GM19395 (cell line): Measurements from ENCODE around the gene CEL.
"Not testable (repeated sequence)": the region's sequence is repeated elsewhere in the genome, so short reads cannot be mapped to it uniquely, and the experiment has no call there.

Experiments used
- ATAC-seq: cut with Tn5 transposase; IDR thresholded peaks from one replicate; pipeline ENCODE4 v1.9.1; 2021; ENCODE audit warnings: mild to moderate bottlenecking, moderate library complexity; ENCODE audit not compliant: unreplicated experiment

CEL gene

DNA sequence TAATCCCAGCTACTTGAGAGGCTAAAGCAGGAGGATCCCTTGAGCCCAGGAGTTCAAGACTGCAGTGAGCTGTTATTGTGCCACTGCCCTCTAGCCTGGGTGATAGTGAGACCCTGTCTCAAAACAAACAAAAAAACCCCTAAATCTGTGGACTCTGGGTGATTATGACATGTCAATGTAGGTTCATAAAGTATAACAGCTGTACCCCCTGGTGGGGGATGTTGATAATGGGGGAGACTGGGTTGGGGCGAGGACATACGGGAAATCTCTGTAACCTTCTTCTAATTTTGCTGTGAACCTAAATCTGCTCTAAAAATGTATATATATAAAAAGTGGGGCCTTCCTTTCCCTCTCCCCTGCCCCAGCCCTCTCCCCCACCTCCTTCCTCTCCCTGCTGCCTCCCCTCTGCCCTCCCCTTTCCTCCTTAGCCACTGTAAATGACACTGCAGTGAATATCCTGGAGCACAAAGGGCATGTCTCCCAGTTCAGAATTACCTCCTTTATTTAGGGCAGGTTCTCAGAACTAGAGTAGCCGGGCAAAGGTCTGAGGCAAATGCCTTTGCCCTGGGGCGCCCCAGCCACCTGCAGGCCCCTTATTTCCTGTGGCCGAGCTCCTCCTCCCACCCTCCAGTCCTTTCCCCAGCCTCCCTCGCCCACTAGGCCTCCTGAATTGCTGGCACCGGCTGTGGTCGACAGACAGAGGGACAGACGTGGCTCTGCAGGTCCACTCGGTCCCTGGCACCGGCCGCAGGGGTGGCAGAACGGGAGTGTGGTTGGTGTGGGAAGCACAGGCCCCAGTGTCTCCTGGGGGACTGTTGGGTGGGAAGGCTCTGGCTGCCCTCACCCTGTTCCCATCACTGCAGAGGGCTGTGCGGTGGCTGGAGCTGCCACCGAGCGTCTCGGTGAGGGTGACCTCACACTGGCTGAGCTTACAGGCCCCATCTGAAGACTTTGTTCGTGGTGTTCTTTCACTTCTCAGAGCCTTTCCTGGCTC is 19.3 kb downstream of the CEL start:
- not testable (repeated sequence) for ATAC-seq

DNA sequence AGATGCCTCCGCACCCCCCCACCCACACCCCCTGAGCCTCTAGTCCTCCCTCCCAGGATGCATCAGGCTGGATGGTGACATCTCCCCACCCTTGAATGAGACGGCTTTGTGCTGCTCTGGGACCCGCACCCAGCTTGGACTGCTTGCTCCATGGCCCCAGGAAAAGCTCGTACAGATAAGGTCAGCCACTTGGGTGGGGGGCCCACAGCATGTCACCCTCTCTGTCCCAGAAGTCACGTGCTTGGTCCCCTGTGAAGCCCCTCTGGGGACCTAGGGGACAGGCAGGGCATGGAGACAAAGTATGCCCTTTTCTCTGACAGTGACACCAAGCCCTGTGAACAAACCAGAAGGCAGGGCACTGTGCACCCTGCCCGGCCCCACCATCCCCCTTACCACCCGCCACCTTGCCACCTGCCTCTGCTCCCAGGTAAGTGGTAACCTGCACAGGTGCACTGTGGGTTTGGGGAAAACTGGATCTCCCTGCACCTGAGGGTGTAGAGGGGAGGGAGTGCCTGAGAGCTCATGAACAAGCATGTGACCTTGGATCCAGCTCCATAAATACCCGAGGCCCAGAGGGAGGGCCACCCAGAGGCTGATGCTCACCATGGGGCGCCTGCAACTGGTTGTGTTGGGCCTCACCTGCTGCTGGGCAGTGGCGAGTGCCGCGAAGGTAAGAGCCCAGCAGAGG is 20.3 kb downstream of the CEL start:
- ATAC-seq: not testable (repeated sequence)

DNA sequence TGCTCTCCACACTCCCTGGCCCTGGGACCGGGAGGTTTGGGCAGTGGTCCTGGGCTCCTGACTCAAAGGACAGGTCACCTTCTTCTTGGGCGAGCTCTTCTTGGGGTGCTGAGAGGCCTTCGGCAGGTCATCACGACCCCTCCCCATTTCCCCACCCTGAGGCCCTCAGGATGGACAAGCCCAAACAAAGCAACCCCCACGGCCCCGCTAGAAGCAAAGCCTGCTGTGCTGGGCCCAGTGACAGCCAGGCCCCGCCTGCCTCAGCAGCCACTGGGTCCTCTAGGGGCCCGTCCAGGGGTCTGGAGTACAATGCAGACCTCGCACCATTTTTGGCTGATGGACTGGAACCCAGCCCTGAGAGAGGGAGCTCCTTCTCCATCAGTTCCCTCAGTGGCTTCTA is 21.9 kb downstream of the CEL start:
- ATAC-seq: not testable (repeated sequence)

DNA sequence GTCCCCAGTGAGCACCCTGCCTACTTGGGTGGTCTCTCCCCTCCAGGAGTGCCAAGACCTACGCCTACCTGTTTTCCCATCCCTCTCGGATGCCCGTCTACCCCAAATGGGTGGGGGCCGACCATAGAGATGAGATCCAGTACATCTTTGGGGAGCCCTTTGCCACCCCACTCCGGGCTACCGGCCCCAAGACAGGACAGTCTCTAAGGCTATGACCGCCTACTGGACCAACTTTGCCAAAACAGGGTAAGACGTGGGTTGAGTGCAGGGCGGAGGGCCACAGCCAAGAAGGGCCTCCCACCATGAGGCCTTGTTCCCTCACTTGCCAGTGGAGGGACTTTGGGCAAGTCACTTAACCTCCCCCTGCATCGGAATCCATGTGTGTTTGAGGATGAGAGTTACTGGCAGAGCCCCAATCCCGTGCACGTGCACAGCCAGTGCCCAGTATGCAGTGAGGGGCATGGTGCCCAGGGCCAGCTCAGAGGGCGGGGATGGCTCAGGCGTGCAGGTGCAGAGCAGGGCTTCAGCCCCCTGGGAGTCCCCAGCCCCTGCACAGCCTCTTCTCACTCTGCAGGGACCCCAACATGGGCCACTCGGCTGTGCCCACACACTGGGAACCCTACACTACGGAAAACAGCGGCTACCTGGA is 24.6 kb downstream of the CEL start:
- not testable (repeated sequence) for ATAC-seq

DNA sequence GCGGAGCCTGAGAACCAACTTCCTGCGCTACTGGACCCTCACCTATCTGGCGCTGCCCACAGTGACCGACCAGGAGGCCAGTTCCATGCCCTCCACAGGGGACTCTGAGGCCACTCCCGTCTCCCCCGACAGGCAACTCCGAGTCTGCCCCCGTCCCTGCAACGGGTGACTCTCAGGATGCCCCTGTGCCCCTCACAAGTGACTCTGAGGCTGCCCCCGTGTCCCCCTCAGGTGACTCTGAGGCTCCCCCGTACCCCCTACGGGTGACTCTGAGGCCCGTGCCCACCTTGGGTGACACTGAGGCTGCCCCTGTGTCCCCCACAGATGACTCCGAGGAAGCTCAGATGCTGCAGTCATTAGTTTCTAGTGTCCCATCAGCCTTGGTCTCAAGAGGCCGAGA is 25.1 kb downstream of the CEL start:
- no peak for ATAC-seq

DNA sequence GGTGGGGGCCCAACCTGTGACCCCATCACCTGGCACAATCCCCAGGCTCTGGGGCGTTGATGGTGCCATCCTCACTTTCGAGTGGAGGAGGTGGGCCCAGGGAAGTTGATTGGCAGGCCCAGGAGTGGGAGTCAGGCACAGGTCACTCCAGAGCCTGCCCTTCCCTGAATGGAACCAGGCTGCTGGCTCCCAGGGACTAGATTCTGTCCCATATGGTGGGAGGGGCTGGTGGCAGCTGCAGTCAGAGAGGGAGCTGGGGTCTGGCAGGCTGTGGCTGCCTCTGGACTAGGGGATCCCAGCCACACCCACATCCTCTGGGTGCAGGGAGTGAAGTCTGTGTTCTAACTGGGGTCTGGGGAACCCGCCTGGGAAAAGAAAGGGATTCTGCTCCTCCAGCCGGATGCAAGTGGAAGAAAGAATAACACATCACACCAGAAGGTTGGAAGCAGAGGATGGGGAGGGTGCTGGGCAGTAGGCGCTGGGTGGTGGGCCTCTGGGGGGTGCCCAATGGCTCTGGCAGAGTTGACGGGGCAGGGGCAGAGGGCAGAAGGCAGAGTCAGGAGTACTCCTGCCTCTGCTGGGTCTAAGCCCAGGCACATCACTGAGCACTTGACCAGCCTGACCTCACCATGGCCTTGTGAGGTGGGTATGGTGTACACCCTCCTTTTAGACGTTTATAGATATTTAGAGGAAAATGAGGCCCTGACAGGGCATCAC is 25.8 kb downstream of the CEL start:
- no peak for ATAC-seq

DNA sequence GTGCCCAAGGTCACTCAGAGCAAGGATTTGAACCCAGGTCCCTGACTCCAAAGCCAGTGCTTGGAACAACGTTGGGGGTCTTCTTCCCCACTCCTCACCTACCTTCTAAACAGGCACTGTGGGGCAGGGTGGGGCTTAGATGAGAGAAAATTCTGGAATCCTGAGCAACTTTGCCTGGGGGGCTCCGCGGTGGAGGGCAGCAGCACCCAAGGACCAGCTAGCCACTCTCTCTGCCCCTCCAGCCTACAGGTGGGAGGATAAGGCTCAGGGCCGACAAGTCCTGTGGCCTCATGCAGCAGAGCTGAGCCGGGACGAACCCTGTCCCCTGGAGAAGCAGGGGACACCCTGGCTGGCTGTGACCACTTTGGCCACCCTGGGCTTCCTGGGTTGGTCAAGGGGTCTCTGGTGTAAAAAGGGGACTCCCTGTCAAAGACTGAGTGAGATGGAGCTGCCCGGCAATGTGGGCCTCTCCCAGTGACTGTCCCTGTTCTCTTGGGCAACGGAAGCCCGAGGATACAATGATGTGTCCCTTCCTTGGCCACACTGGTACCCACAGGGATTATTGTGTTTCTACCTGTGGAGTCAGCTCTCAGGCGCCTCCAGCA is 26.5 kb downstream of the CEL start:
- no peak for ATAC-seq

DNA sequence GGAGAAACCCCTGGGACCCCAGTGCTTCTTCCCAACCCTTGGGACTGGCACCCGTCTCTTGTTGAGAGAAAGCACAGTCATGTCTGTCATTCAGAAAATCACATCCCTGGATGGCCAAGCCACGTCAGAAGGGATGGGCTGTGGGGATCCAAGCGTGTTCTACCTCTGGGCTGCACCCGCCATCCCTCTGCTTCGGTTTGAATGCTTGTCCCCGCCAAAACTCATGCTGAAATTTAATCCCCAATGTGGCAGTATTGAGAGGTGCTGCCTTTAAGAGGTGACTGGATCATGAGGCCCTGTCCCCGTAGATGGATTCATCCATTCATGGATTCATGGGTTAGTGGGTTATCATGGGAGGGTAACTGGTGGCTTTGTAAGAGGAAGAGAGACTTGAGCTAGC is 27.0 kb downstream of the CEL start:
- ATAC-seq: no peak

DNA sequence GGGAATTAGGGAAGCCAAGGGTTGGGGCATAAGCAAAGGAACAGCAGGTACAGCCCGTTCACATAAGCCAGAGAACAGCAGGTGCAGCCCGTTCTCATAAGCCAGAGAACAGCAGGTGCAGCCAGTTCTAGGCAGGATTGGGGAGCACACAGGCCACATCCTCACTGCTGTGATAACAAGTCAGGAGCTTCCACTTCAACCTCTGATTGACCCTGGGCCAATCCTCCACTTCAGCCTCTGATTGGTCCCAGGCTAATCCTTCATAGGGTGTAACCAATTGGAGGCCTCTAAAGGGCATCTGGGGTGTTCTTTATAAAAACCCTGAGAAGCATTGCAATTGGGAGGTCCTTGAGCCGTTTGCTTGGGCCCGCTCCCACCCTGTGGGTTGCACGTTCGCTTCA is 27.5 kb downstream of the CEL start:
- no peak for ATAC-seq

DNA sequence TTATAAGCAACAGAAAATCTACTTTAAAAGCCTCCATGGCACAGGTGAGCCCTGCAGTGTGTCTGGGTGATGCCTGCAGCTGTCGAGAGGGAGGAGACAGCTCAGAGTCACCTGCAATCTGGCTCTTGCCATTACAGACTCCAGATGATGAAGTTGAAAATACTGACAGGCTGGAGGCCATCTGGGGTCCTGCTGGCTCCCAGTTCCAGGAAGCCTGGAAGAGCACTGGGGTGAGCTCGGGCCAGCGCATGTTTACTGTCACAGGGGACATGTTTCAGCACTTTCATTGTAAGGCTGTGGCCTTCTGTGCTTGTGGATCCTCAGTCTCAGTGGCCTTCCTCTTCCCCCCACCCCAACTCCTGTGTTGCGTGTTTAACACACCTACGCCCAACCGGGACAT is 28.4 kb downstream of the CEL start:
- no peak for ATAC-seq

DNA sequence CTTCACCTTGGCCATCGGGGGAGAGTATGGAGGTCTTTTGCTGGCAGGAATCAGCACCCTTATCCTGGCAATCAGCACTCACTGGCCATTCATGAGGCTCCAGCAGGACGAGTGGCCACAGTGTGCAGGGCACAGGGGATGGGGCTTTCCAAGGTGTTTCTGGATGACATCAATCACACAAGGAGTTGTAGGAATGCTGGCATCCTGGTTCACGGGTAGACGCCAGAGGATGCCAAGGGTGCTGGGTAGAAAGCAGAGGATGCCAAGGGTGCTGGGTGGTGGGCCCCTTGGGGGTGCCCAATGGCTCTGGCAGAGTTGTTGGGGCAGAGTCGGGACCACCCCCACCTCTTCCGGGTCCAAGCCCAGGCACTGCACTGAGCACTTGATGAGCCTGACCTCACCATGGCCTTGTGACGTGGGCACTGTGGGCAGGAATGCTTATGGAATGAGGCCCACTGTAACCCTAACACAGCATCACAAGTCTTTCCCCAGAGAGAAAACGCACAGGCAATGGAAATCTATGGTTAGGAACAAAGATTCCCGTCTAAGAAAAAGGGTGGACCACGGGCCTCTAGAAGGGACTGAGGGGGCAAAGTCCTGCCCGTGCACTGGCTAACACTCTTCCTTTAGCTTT is 29.1 kb downstream of the CEL start:
- no peak for ATAC-seq

DNA sequence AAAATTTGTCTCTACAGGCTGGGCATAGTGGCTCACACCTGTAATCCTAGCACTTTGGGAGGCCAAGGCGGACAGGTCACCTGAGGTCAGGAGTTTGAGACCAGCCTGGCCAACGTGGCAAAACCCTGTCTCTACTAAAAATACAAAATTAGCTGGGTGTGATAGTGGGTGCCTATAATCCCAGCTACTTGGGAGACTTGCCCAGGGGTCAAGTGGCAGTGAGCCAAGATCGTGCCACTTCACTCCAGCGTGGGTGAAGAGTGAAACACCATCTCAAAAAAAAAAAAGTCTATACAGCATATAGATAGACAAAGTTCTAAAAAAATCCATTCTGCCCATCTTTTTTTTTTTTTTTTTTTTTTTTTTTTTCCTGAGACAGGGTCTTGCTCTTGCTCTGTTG is 32.6 kb downstream of the CEL start:
- ATAC-seq: not testable (repeated sequence)

DNA sequence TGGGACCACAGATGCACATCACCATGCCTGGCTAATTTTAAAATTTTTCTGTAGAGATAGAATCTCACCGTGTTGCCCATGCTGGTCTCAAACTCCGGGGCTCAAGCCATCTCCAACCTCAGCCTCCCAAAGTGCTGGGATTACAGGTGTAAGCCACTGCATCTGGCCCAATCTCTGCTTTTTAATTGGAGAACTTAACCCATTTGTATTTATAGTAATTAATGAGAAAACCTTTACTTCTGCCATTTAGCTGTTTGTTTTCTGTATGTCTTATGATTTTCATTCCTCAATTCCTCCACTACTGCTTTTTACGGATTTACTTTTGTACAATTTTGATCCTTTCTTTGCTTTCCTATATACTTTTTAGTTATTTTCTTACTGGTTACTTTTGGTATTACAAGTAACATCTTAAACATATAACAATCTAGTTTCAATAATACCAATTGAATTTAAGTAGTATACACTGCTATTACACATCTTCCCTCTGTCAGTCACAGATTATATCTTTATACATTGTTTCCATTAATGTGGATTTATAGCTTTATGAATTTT is 33.1 kb downstream of the CEL start:
- ATAC-seq: no peak

DNA sequence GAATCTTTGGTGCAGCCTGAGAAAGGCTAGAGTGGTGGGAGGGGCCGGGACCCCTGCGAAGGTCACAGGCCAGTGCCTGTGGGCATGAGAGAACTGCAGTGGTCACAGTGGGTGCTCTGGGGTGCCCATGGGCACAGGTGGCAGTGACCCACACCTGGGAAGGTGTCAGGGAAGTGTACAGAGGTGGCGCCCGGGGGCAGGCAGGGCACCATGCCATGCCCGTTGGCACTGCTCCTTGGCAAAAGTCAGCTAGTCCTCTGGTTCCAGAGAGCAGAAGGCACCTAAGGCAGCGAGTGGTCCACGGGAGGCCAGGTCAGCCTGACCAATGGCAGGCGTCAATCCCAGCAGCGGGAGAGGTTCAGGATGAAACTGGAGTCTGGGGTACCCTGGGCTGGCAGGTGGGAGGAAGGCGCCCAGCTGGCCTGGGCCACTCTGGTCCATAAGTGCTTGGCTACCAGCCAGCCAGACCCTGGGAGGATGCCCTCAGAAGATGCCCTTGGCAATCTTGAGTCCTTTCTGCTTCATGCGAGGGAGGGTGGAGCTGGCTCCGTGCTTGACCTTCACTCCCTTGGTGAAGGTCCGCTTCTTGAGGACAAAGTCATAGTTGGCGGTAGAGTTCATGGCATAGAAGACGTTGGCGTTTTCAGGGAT is 36.4 kb downstream of the CEL start:
- ATAC-seq: no peak

DNA sequence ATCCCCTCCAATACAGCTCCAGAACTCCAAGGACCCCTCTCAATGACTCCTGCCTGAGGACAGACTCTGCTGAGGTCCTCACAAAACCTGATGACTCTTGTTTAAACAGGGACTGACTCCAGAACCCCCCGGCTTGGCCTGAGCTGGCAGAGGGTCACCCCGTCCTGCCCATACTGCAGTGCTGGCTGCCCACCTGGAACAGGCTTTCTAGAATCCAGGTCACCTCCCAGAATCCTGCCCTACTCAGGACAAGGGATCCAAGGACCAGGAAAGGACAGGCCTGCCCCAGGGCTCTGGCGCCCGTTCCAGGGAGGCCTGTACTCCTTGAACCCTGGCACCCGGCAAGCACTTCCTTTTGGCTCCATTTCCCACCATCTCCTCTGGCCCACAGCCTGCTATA is 37.1 kb downstream of the CEL start:
- ATAC-seq: no peak

DNA sequence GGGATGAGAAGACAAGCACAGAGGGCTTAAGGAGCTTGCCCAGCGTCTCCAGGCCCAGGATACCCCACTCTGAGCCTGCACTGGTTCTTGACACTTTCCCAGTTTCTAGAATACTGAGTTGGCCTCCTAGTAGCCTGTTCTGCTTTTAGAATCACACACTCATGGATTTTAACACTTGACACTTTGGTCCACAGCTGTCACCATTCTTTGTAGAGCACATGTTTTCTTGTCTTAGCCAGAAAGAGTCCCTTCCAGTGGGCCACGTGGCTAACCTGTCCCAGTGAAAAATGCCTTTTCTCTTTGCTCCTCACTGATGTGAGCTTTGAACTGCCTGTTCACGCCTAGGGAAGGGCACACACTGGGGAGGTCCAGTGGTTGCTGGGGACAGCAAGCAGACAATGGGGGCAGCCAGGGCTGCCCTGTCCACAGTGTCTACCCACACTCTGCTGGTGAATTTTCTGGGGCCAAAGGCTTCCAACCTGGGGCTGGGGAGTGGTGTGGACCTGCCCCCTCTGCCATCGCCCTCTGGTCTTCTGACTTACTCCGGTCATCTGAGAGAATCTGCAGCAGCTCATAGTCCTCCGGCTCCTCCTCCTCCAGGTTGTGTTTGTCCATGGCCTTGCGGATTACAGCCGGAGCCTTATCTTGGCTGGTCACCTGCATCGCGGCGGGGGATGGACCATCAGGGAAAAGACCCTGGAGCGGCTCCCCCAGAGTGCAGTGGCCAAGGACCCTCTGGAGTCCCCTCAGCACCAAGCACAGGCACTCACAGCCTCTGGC is 38.1 kb downstream of the CEL start:
- ATAC-seq: no peak

DNA sequence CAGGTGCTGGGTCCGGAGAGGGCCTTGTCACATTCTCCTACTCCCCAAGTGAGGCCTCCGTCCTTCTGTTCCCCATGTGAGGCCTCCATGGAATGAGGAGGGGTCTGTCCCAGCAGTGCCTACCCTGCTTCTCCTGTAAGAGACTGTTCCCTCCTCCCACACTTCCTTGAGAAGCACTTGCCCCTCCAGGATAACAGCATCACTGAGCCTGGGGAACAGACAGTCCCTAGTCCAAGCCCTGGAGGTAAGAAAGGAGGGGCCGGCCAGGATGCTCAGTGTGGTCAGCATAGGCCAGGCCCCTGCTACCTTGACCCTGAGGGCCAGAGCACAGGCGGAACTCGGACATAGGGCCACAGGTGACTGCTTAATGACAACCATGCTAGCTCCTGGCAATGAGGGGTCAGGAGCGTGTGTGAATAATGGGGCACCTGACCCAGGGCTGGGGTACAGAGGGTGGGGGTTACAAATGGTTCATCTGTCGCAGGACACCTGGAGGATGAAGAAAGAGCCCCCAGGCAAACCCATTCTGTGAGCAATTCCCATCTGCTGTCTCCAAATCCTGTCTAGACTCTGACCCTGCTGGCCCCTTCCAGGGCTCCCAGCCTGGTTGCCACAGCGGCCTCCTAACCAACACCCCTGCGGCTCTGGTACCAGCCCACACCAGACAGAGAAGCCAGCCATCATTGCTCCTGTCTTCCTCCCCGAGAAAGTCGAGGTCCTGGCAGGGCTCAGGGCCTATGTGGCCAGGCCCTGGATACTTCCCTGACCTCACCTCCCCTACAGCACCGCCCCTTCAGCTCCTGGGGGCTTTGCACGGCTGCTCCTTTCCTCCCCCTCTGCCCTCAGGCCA is 39.0 kb downstream of the CEL start:
- no peak for ATAC-seq
